Activated naive CD8-positive, alpha-beta T cell treated with anti-CD3 and anti-CD28 coated beads, Interleukin-2, amount 10 ng/mL, durations not matched to agents 7 days and 5 days (primary cell): ENCODE results near the gene TRAF2. TPM values are rescaled to one million over a fixed set of nuclear protein-coding genes. Genes with fewer than 3 reads are reported as not detected.
A peak's percentile ranks its signal among the peaks of the same experiment; 100 is the strongest.
"Not testable (repeated sequence)": the region's sequence is repeated elsewhere in the genome, so short reads cannot be mapped to it uniquely, and the experiment has no call there.

Source experiments
- ATAC-seq: fragments of 150-1000 bp; cut with Tn5 transposase; one replicate; pipeline ENCODE4 v1.10.0; 2021; ENCODE audit warnings: low read depth, moderate library complexity
- POLR2A ChIA-PET: fragments of 350-600 bp; sonication (Branson Sonifier 250); formaldehyde crosslinking; loops from one replicate; lab custom pipeline; 2021; ENCODE audit warnings: antibody characterized with exemption; lab: Charles Lee
- DNase-seq: peaks from one replicate; pipeline ENCODE4 v3.0.0; 2021
- H3K27ac Mint-ChIP-seq: one replicate; pipeline ENCODE4 v1.8.0; 2022; ENCODE audit warnings: mild to moderate bottlenecking, mixed read lengths
- H3K27me3 Mint-ChIP-seq: one replicate; pipeline ENCODE4 v1.8.0; 2022; ENCODE audit warnings: mild to moderate bottlenecking, moderate library complexity, mixed read lengths
- H3K36me3 Mint-ChIP-seq: one replicate; pipeline ENCODE4 v1.8.0; 2021; ENCODE audit warnings: mild to moderate bottlenecking, mixed read lengths
- H3K4me1 Mint-ChIP-seq: one replicate; pipeline ENCODE4 v1.8.0; 2021; ENCODE audit warnings: mixed read lengths
- H3K4me3 Mint-ChIP-seq: one replicate; pipeline ENCODE4 v1.8.0; 2022; ENCODE audit warnings: mild to moderate bottlenecking, moderate library complexity, mixed read lengths
- H3K9me3 Mint-ChIP-seq: one replicate; pipeline ENCODE4 v1.8.0; 2021; ENCODE audit warnings: mixed read lengths
- total RNA-seq, 2 experiments: library from RNA; stranded (reverse); gene quantifications; one replicate each; pipeline ENCODE4 v1.2.3, GENCODE V29; 2021

TRAF2 gene, protein sequence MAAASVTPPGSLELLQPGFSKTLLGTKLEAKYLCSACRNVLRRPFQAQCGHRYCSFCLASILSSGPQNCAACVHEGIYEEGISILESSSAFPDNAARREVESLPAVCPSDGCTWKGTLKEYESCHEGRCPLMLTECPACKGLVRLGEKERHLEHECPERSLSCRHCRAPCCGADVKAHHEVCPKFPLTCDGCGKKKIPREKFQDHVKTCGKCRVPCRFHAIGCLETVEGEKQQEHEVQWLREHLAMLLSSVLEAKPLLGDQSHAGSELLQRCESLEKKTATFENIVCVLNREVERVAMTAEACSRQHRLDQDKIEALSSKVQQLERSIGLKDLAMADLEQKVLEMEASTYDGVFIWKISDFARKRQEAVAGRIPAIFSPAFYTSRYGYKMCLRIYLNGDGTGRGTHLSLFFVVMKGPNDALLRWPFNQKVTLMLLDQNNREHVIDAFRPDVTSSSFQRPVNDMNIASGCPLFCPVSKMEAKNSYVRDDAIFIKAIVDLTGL
- total RNA-seq: 10 to 100 TPM; 44.0 to 52.1 TPM

DNA sequence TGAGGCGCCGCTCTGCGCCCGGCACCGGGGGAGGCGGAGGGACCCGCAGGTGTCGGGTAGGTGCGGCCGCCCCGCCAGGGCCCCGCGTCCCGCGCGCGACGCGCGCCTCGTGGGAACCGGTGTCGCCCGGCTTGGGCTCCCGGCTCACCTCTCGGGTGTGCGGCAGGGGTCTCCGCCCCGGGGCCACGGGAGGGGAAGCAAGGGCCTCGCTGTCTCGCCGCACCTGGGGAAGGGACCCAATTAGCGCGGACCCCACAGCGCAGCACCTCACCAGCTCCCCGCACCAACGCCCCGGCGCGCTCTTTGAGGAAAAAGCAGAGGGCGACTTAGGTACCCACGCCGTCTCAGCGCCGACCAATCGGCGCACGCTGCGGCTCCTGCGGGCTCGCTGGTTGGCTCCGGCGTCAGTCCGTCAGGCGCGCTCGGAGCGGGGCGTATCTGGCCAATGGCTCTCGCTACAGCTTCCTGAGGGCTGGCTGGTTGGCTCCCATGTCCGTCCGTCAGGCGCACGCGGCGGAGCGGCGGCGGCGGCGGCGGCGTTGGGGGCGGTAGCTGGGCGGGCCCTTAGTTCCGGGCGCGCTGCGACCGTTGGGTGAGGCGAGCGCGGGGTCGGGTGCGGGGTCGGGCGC lies at the start of gene TRAF2:
TRAF2 (plus strand) TSS at position 567 of the 629 bp plus-strand sequence. CDS start 12,225 bp downstream, outside the sequence.
- DNase-seq (peak; percentile 98), ATAC-seq (peak; percentile 92)
- H3K27ac Mint-ChIP-seq: peak within 1 kb of the TSS; percentile 88
- peaks cover 34% of the 10 kb centered on the region for H3K4me1 Mint-ChIP-seq
- peak within 1 kb of the TSS; percentile 99 for H3K4me3 Mint-ChIP-seq
- no peaks in the 10 kb centered on the region for H3K9me3 Mint-ChIP-seq
- H3K27me3 Mint-ChIP-seq: no peaks in the 10 kb centered on the region
- H3K36me3 Mint-ChIP-seq: no peaks in the 10 kb centered on the region
- POLR2A ChIA-PET: interaction anchor here (0.6 to 3.3 kb wide), 16 partner anchors 9 to 355 kb away, joined by 3 to 38 read pairs (median 4); partner anchors contain the start of genes EDF1, PAXX, RABL6 and TUBB4B

DNA sequence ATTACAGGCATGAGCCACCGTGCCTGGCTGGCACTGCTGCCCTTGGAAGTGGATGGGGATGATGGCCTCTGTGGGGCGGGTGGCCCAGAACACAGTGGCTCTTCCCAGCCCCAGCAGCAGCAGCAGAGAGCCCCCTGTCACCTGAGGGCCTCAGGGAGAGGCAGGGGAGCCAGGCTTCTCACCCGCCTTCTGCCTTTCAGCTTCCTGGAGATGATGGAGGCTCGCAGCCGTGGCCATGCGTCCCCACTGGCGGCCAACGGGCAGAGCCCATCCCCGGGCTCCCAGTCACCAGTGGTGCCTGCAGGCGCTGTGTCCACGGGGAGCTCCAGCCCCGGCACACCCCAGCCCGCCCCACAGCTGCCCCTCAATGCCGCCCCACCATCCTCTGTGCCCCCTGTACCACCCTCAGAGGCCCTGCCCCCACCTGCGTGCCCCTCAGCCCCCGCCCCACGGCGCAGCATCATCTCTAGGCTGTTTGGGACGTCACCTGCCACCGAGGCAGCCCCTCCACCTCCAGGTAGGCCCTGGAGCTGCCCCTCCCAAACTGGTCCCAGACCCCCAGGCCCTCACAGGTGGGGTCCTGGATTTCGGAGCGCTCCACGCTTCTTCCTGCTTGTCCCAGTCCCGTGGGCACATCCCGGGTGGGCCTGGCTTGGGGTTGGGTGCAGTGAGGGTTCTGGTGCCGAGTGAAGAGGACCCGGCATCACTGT lies 49.0 kb upstream of the TRAF2 start:
- ATAC-seq: no peak
- no peak for DNase-seq
- Mint-ChIP-seq H3K4me1 (peaks cover 2% of the 10 kb centered on the region), H3K9me3 (no peaks in the 10 kb centered on the region), H3K27ac (no peak overlapping the region), H3K27me3 (no peaks in the 10 kb centered on the region), H3K4me3 (no peak overlapping the region), H3K36me3 (peaks cover 2% of the 10 kb centered on the region)
- POLR2A ChIA-PET: no interaction called here

DNA sequence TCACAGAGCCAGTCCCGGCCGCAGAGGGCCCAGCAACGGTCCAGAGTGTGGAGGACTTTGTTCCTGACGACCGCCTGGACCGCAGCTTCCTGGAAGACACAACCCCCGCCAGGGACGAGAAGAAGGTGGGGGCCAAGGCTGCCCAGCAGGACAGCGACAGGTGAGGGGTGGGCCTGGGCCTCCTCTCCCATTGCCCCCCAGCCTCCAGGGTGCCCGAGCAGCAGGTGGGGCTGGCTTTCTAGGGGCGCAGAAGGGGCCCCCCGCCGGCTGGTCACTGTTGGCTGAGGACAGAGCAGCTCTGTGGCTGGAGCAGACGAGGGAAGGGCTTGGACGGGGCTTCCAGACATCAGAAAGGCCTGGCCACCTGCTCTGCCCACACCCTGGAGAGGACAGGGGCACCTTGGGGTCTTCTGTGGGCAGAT lies 48.4 kb upstream of the TRAF2 start:
- H3K36me3 Mint-ChIP-seq, H3K4me3 Mint-ChIP-seq, ATAC-seq, H3K27me3 Mint-ChIP-seq, H3K4me1 Mint-ChIP-seq, POLR2A ChIA-PET, H3K9me3 Mint-ChIP-seq, DNase-seq, H3K27ac Mint-ChIP-seq: not testable (repeated sequence)

DNA sequence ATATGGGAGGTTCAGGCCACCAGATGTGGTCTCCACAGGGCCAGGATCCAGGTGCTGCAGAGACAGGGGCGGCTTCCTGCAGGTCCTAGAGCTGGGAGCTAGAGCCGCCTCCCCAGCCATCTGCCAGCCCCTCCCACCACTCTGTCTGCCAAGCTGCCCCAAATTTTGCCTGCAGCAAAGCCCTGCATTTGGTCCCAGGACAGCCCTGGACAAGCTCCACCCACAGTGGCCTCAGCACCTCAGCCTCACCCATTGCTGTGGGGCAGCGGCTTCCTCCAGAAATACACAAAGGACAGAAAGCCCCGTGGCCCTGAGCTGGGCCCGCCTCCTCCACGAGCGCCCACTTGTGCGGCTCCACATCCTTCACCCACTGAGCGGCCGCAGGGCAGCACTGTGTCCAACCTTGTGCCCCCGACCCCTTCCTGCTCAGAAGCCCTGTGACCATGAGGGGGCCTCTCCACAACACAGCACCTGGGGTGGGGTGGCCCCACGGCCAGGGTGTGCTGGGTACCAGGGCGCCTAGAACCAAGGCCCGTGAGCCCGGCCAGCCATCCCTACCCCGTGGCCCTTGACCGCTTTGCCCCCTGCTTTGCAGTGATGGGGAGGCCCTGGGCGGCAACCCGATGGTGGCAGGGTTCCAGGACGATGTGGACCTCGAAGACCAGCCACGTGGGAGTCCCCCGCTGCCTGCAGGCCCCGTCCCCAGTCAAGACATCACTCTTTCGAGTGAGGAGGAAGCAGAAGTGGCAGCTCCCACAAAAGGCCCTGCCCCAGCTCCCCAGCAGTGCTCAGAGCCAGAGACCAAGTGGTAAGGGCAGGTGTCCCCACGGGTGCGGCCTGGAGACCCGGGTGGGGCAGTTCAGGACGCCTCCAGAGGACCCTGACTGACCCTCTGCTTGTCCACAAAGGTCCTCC lies 47.7 kb upstream of the TRAF2 start:
- Mint-ChIP-seq H3K27me3 (no peaks in the 10 kb centered on the region), H3K9me3 (no peaks in the 10 kb centered on the region), H3K27ac (no peak overlapping the region), H3K4me1 (peaks cover 4% of the 10 kb centered on the region), H3K4me3 (no peak overlapping the region), H3K36me3 (peaks cover 2% of the 10 kb centered on the region)
- ATAC-seq (no peak), DNase-seq (no peak)
- POLR2A ChIA-PET: interaction anchor here (0.6 kb wide), 1 partner anchor 20 kb away, joined by 3 read pairs; no protein-coding TSS in a partner anchor

DNA sequence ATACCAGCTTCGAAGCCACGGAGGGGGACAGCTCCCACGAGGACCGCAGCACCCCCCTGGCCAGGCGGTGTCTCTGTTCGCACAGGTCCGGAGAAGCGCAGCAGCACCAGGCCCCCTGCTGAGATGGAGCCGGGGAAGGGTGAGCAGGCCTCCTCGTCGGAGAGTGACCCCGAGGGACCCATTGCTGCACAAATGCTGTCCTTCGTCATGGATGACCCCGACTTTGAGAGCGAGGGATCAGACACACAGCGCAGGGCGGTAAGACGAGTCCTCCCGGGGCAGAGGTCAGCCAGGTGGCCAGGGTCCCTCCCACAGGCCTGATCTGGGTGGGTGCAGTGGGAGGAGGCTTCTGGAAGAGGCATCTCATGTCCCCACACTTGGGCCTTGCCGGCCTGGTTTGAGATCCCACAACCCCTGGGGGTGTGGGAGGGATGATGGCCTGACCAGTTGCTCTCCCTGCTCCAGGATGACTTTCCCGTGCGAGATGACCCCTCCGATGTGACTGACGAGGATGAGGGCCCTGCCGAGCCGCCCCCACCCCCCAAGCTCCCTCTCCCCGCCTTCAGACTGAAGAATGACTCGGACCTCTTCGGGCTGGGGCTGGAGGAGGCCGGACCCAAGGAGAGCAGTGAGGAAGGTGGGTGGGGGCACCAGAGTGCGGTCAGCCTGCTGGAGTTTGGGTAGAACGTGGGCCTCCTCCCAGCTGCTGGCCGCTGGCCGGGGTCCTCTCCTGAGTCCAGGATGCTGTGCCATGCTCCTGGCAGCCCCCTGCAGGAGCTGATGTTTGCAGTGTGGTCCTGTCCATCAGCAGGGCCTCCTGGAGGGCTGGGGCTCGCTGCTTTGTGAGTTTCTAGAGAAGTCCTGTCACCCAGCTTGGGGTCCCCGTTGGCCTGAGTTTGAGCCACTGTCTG lies 46.8 kb upstream of the TRAF2 start:
- Mint-ChIP-seq H3K36me3 (peaks cover 2% of the 10 kb centered on the region), H3K27ac (peak overlapping the region; percentile 27), H3K4me3 (no peak overlapping the region), H3K4me1 (peaks cover 4% of the 10 kb centered on the region), H3K9me3 (no peaks in the 10 kb centered on the region), H3K27me3 (no peaks in the 10 kb centered on the region)
- ATAC-seq (no peak), DNase-seq (no peak)
- POLR2A ChIA-PET: no interaction called here

DNA sequence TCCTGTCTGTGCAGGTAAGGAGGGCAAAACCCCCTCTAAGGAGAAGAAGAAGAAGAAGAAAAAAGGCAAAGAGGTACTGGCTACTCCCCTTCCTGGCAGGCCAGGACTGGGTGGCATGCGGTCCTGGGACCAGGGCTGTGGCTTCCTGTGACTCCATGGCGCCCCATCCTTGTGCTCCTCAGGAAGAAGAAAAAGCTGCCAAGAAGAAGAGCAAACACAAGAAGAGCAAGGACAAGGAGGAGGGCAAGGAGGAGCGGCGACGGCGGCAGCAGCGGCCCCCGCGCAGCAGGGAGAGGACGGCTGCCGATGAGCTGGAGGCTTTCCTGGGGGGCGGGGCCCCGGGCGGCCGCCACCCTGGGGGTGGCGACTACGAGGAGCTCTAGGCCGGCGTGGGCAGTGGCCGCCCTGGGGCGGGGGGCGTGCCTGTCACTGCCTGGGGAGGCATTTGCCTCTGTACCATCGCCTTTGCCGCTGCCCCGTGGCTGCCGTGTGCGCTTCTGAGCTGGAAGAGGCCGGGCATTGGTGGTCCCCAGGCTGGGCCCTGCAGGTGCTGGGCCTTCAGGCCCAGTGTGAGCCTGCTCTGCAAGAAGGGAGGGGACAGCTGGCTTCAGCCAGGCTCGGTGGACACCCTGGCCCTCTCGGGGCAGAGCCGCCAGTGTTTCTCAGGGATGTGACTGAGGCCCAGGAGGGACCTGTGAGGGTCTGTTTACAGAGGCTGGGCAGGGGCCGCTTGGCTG lies 46.0 kb upstream of the TRAF2 start:
- POLR2A ChIA-PET: no interaction called here
- no peaks in the 10 kb centered on the region for H3K9me3 Mint-ChIP-seq
- peak overlapping the region; percentile 27 for H3K27ac Mint-ChIP-seq
- no peak overlapping the region for H3K4me3 Mint-ChIP-seq
- DNase-seq: no peak
- ATAC-seq: no peak
- peaks cover 2% of the 10 kb centered on the region for H3K36me3 Mint-ChIP-seq
- H3K27me3 Mint-ChIP-seq: peaks cover 2% of the 10 kb centered on the region
- peaks cover 4% of the 10 kb centered on the region for H3K4me1 Mint-ChIP-seq

DNA sequence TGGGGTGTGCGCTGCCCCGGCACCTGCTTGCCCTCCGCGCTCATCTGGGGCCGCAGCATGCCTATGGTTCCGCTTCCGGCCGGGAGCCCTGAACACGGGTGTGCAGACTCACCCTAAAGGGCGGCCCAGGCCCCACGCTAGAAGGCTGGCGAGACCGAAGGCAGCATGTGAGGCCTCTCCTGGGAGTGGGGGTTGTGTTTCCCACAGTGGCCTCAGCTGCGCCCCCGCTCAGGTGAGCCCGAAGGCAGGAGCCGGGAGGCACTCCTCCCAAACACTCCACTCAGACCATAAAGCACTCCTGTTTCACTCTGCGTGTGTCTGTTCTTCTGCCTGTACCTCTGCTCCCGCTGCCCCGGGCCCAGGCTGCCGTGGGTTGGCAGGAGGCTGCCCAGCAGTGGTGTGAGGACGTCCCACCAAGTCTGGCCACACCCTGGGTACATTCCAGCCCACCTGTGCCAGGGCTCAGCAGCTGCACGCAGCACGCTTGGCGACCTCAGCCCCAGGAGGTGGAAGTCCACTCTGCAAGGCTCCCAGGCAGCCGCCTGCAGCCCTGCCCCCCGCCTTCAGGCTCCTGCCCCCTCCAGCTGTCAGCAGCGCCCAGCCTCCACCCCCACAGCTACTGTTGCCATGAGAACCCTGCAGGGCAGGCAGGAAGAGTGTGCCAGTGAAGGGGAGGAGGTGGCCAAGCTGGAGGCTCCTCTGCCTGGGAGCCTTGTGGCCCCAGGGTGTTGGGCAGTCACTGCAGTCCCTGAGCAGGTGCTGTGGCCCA lies 45.3 kb upstream of the TRAF2 start:
- Mint-ChIP-seq H3K27ac (no peak overlapping the region), H3K4me1 (peaks cover 4% of the 10 kb centered on the region), H3K27me3 (peaks cover 3% of the 10 kb centered on the region), H3K36me3 (peaks cover 2% of the 10 kb centered on the region), H3K4me3 (no peak overlapping the region), H3K9me3 (no peaks in the 10 kb centered on the region)
- no peak for DNase-seq
- POLR2A ChIA-PET: interaction anchor here (1.0 to 2.2 kb wide), 3 partner anchors 41 to 103 kb away, joined by 3 to 10 read pairs (median 5); partner anchors contain the start of gene FBXW5
- ATAC-seq: no peak

DNA sequence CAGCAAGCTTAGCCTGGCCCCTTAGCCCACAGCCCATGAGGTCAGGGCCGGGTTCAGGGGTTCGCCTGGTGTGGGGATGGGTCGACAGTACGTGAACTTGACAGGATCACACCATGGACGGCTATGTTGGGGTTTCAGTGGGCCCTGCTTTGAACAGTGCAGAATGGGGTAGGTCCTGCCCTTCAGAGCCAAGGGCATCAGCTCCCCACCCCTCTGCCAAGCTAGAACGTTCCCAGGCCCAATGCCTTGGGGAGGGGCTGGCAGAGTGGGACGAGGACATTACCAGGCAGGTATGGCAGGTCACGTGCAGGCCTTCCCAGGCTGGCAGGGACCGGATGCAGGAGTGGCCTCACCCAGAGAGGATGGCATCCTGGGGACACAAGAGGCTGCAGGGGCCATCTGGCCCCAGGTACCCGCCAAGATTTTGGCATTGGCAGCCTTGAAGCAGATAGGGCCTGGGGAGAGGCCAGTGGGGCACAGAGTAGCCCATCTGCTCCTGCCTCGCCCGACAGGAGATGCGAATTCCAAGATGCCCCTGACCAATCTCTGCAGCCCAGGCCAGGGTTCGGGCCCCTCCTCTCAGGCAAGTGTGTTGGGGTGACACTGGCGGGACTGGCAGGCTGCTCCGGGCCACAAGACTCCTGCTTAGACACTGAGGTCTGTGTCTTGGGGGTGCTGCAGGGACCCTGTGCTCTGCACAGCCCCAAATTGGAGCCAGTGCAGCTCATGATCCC lies 44.5 kb upstream of the TRAF2 start:
- not testable (repeated sequence) for H3K27me3 Mint-ChIP-seq, H3K9me3 Mint-ChIP-seq, ATAC-seq, H3K4me1 Mint-ChIP-seq, DNase-seq, H3K36me3 Mint-ChIP-seq
- Mint-ChIP-seq H3K4me3 (peak overlapping the region; percentile 85), H3K27ac (peak overlapping the region; percentile 76)
- POLR2A ChIA-PET: interaction anchor here (0.7 to 3.0 kb wide), 8 partner anchors 19 to 150 kb away, joined by 3 to 12 read pairs (median 4); partner anchors contain the start of genes EDF1, FBXW5, PAXX and RABL6

DNA sequence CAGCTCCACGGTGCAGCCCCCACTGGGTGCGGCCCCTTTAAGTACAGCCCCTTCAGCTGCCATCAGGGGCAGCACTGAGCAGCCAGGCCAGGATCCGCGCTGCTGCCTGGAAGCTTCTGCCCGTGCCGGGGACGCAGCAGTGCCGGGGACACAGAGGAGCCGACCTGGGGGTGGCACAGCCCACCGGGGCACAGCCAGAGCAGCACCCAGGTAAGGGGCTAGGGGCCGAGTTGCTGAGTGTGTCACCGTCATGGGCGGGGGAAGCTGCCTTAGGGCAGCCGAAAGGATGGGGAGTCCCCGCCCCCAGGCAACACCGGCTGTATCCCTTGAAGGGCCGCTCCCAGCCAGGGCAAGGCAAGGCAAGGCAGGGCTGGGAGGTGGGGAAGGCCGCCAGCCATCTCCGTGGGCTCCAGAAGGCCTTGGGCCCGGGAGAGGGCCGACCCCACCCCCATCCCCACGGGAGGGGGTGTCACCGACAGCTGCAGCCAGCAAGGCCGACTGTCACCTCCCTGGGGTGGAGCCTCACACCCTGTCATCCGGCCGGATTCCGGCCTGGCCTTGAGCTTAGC lies 43.9 kb upstream of the TRAF2 start, which contains the start of gene AJM1:
AJM1 (plus strand) TSS at position 99 of the 569 bp plus-strand sequence. CDS start 1,937 bp downstream, outside the sequence.
- peak within 1 kb of the TSS; percentile 85 for H3K4me3 Mint-ChIP-seq
- POLR2A ChIA-PET: interaction anchor here (0.6 to 3.0 kb wide), 10 partner anchors 19 to 149 kb away, joined by 3 to 12 read pairs (median 3); partner anchors contain the start of genes EDF1, FBXW5, PAXX and RABL6
- peak within 1 kb of the TSS; percentile 76 for H3K27ac Mint-ChIP-seq

More for the DNA sequence above, 43.9 kb upstream of the TRAF2 start, which contains the start of gene AJM1:
- DNase-seq (peak; percentile 89), ATAC-seq (peak; percentile 86)
- not testable (repeated sequence) for H3K27me3 Mint-ChIP-seq, H3K9me3 Mint-ChIP-seq, H3K4me1 Mint-ChIP-seq, H3K36me3 Mint-ChIP-seq
